HCEC 1CT (cell line): ENCODE data around the gene CSTF3.

Experiments
- DNase-seq: peaks from one replicate; pipeline ENCODE4 v3.0.0-alpha.2; 2017

The CSTF3 gene

DNA sequence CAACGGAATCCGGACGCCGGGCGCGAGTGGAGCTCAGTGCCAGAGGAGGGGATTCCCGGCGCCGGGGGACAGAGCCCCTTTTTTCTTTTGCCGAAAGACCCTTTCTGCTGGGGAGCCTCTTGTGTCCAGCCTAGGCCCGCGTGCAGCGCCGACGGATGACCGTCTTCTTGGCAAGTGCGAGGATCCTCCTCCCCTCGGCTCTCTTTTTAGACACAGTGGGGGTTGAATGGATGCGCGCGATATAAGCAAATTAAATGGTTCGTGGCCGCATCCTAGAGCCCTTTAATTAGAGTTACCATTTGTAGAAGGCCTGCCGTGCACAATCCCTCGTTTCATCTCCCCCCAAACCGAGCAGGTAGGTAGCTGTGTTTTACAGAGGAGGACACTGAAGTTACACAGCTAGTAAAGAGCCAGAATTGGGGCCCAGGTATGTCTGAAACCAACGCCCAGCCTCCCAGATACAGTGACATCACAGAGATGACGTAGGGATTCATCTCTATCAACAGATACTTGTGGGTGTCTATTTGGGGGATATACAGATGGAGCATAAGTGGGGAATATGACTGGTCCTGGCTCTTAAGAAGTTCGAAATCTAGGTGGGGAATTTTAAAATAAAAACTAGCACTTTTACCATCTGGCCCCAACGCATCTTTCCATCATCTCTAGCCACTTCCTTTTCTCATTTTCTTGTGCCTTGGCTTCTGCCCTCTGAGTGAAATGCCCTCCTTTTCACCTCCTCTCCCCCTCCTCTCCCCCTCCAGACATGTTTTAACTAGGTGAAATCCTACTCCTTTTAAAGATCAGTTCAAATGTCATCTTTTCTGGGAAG lies 121.0 kb downstream of the CSTF3 start:
- no peak for DNase-seq

DNA sequence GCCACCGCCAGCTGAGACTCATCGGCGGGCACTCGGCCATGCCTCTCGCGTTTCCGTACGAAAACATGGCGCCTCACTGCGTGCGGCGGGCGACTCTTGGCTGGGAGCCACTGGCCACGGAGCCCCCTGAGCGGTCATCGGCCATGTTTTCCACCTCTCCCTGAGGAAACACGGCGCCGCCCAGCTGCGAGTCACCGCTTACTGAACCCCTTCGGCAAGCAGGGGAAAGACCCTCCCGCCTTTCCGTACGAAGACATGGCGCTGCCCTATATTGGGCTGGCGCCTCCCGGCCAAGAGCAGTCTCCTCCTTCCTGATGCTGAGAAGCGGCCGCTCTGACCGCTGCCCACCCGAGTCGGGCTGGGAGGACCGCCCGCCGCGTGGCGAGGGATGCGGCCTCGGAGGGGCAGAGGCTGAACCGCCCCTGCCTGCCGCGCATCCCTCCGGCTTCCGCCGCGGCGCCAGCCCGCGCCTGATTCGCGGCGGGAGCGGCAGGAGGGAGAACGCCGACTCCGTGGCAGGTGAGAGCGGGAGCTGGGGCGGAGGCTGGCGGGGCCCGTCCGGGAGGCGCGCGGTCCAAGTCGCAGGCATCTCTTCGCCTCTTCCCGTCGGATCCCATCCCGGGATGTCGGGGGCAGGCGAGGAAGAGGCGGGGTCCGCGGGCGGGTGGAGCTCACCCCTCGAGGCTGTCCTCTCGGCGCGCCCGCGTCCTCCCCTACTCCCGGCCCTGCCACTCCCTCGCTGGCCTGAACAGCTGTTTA lies 121.8 kb downstream of the CSTF3 start, which contains the start of gene TCP11L1:
TCP11L1 (plus strand) TSS at position 299 of the 759 bp plus-strand sequence. CDS start 4,202 bp downstream, outside the sequence.
- DNase-seq = peak; percentile 93

DNA sequence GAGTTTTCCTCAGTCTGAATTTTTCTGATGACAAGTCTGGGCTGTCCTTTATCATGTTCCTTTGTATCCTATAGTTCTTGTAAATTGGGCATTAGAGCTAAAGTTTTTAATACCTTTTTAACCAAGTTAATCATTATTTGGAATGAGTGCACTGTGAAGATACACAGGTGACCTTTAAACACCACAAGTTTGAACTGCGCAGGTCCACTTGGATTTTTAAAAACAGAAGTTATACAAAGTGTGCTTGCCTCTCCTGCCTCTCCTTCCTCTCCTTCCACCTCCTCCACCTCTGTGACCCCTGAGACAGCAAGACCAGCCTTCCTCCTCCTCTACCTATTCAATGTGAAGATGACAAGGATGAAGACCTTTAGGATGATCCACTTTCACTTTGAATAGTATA lies 126.3 kb downstream of the CSTF3 start:
- no peak for DNase-seq
